GM12875 (cell line): ENCODE results near the gene CYP11A1.

Experiments used
- H3K4me3 ChIP-seq: one replicate; pipeline ENCODE4 v1.5.1; 2011; ENCODE audit warnings: low read depth, low read length, control low read depth
- CTCF ChIP-seq: IDR thresholded peaks from 2 replicates; pipeline ENCODE4 v1.5.1; 2011; ENCODE audit warnings: low read depth, mild to moderate bottlenecking, control low read depth, inconsistent platforms, low read length, moderate library complexity, borderline replicate concordance; ENCODE audit not compliant: insufficient read depth

The CYP11A1 gene

DNA sequence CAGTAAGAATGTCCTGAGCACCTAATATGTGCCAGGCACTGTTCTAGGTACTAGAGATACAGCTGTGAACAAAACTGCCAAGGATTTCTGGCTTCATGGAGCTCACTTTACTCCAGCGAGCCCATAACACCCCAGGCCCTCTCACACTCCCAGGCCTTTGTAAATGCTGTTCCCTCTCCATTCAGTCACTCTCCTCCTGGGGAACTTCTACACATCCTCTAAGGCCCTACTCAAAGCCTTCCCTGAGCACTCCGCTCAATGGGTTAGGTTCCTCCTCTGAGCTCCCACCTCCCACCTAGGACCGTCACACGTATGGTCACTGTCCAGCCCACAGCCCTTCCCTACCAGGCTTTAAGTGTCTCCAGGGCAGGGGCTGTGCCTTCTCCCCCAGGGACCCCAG is 39.1 kb upstream of the CYP11A1 start:
- no peak overlapping the region for H3K4me3 ChIP-seq
- TF ChIP-seq CTCF: no peak

- no peak for TF ChIP-seq CTCF
- no peak overlapping the region for H3K4me3 ChIP-seq
These were observed 38.4 kb upstream of the CYP11A1 start for GRCh38 chr15:74405823-74406222.

- H3K4me3 ChIP-seq: peak overlapping the region; percentile 44
- no peak for TF ChIP-seq CTCF
These were observed 36.6 kb upstream of the CYP11A1 start for GRCh38 chr15:74403991-74404563.

- TF ChIP-seq CTCF: no peak
- H3K4me3 ChIP-seq: peak overlapping the region; percentile 44
These were observed 36.1 kb upstream of the CYP11A1 start for GRCh38 chr15:74403588-74403919.

GRCh38 chr15:74402873-74403587 is 35.6 kb upstream of the CYP11A1 start:
- peak overlapping the region; percentile 44 for H3K4me3 ChIP-seq
- TF ChIP-seq CTCF: no peak

- peak overlapping the region; percentile 2 for H3K4me3 ChIP-seq
- no peak for TF ChIP-seq CTCF
These were observed 34.9 kb upstream of the CYP11A1 start for GRCh38 chr15:74402337-74402841.
